Fibroblast of lung (primary cell): ENCODE data around the gene BMERB1.

Source experiments
- EZH2 ChIP-seq: IDR thresholded peaks from 2 replicates; pipeline ENCODE4 v1.5.1; 2012; ENCODE audit warnings: low read length, control low read depth, mild to moderate bottlenecking; ENCODE audit errors: missing control alignments
- TF ChIP-seq, protein P1 (sequence below), 2 donors: IDR thresholded peaks in 1 of 2; conservative IDR thresholded peaks in 1 of 2; 1 replicate in 1 of 2; 2 replicates in 1 of 2; pipeline ENCODE4 v1.5.1; 2011 to 2012; ENCODE audit warnings: low read length in 2 of 2, control low read depth in 1 of 2, inconsistent platforms in 1 of 2, low read depth in 1 of 2, mild to moderate bottlenecking in 1 of 2

DNA sequence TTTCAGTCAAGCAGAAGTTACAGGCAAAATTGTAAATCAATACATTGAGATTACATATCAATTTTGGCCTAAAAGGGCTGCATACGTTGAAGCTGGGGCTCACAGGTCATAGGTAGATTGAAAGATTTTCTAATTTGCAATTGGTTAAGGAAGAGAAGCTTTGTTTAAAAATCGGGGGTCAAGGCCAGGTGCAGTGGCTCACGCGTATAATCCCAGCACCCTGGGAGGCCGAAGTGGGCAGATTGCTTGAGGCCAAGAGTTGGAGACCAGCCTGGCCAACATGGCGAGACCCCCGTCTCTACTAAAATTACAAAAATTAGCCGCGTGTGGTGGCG is 140.2 kb downstream of the BMERB1 start:
- TF ChIP-seq, protein P1, sequence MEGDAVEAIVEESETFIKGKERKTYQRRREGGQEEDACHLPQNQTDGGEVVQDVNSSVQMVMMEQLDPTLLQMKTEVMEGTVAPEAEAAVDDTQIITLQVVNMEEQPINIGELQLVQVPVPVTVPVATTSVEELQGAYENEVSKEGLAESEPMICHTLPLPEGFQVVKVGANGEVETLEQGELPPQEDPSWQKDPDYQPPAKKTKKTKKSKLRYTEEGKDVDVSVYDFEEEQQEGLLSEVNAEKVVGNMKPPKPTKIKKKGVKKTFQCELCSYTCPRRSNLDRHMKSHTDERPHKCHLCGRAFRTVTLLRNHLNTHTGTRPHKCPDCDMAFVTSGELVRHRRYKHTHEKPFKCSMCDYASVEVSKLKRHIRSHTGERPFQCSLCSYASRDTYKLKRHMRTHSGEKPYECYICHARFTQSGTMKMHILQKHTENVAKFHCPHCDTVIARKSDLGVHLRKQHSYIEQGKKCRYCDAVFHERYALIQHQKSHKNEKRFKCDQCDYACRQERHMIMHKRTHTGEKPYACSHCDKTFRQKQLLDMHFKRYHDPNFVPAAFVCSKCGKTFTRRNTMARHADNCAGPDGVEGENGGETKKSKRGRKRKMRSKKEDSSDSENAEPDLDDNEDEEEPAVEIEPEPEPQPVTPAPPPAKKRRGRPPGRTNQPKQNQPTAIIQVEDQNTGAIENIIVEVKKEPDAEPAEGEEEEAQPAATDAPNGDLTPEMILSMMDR (conservative IDR thresholded peaks at IDR 0.05 in 1 of 2, IDR thresholded peaks at IDR 0.05 in 1 of 2; ENCODE audit: low read depth in 1 of 2, low read length in 2 of 2) = no peak
- TF ChIP-seq EZH2 = no peak
